Adipocyte (in vitro differentiated cells): ENCODE results near the gene OLFML2A.

Experiments used
- DNase-seq: peaks from one replicate; pipeline ENCODE4 v3.0.0-alpha.2; 2015; ENCODE audit warnings: low read depth
- H3K27me3 ChIP-seq: replicated peaks from 2 replicates; pipeline ENCODE4 v1.7.0; 2013; ENCODE audit warnings: mild to moderate bottlenecking, low read length, moderate library complexity; ENCODE audit not compliant: control insufficient read depth, insufficient read depth
- H3K36me3 ChIP-seq: 2 replicates; pipeline ENCODE4 v1.7.0; 2013; ENCODE audit warnings: low read length, mild to moderate bottlenecking, moderate library complexity; ENCODE audit not compliant: control insufficient read depth, insufficient read depth, severe bottlenecking
- H3K4me1 ChIP-seq: 2 replicates; pipeline ENCODE4 v1.7.0; 2013; ENCODE audit warnings: mild to moderate bottlenecking, low read length, moderate library complexity; ENCODE audit not compliant: control insufficient read depth, insufficient read depth
- H3K4me3 ChIP-seq: 2 replicates; pipeline ENCODE4 v1.7.0; 2013; ENCODE audit warnings: mild to moderate bottlenecking, low read length, moderate library complexity
- H3K9ac ChIP-seq: 2 replicates; pipeline ENCODE4 v1.7.0; 2013; ENCODE audit warnings: mild to moderate bottlenecking, low read length, moderate library complexity
- H3K9me3 ChIP-seq: 2 replicates; pipeline ENCODE4 v1.7.0; 2013; ENCODE audit warnings: mild to moderate bottlenecking, low read length, moderate library complexity; ENCODE audit not compliant: control insufficient read depth

The OLFML2A gene

DNA sequence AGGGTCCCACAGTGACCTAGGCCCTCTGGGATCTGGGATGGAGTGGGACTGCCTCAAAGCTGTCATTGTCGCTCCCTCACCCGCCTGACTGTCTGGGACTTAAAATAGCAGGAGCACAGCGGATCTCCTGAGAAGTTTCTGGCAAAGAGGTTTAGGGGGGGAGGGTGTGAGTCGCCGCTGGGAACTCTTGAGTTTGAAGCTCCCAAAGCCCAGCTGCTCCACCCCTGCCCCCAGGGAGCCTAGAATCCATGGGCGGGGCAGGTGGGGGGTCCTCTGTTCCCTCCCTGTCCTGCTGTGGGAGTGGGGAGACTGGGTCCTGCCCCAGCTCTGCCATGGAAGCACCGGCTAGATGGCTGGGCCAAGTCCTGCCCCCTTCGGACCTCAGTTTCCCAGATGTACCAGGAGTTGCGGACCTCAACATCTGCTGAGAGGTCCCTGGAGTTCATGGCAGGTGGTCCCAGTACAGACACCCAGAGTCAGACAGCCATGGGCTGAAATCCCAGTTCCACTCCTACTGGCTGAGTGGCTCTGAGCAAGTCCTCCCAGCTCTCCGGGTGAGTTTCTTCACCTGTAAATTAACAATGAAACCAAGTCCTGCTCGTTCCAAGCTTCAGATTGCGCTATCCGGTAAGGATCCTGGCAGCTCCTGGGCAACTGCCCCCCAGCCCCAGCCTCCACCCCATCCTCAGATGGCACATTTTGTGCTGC is 75.3 kb downstream of the OLFML2A start:
- H3K4me1 ChIP-seq: peaks cover 7% of the 10 kb centered on the region
- no peak for DNase-seq
- H3K27me3 ChIP-seq: no peaks in the 10 kb centered on the region
- H3K9ac ChIP-seq: peak overlapping the region; percentile 72
- peaks cover 9% of the 10 kb centered on the region for H3K36me3 ChIP-seq
- H3K9me3 ChIP-seq: no peaks in the 10 kb centered on the region
- peak overlapping the region; percentile 76 for H3K4me3 ChIP-seq

DNA sequence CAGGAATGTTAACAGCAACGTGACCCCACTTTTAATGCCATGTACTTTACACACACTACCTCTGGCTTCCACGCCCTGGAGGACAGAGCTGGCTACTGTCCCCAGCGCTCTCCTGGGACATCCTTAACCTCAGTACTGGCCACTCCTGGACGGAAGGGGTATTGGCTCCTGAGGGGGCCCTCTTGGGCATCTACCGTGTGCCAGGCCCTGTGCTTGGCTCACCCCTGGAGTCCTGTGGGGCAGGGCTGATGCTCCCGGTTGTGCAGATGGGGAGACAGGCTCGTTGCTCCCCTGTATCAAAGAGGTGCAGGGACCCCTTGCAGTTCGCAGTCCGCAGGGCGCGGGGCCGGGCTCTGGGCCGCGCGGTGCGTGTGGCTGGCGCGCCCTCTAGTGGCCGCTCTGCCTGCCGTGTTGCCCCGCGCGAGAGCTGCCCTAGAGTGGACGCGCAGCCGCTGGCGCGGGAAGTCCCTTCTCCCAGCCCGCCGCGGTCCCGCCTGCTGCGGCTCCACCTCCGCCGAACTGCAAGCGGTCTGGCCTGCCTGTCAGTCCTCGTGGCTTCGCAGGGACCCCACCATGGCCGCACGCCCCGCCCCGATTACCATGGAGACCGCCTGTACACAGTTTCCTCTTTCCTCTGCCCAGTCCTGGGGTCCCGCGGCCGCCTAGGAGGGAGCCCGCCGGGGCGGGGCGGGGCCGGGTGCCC is 76.0 kb downstream of the OLFML2A start, which contains the start of gene WDR38:
WDR38 (plus strand) TSS at position 632 of the 703 bp plus-strand sequence. CDS start 72 bp downstream, outside the sequence.
- DNase-seq: peak; percentile 89
- Histone ChIP-seq H3K9me3 (no peaks in the 10 kb centered on the region), H3K4me3 (peak within 1 kb of the TSS; percentile 76), H3K4me1 (peaks cover 7% of the 10 kb centered on the region), H3K36me3 (peaks cover 16% of the 10 kb centered on the region), H3K9ac (peak within 1 kb of the TSS; percentile 72), H3K27me3 (no peaks in the 10 kb centered on the region)

DNA sequence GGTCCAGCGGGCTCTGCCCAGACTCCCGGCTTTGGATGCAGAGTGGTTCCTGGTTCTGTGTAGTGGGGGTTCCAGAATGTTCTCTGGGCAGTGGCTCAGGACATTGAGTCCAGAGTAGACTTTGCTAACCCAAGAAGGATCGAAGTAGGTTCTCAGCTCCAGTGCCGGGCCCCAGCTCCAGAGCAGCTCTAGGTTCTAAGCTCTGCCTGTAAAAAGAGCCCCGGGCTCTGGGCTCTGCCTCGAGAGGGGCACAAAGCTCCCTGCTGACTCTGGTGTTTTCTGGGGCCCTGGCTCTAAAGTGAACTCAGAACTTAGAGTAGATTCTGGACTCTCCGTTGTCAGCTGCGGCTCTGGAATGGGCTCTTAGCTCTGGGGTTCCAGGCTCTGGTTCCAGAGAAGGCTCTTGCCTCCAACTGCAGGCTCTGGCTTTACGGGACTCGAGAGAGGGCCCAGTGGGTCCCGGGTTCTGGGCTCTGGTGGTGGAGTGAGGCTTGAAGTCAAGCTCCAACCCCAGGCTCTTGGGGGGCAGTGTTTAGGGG is 76.7 kb downstream of the OLFML2A start:
- Histone ChIP-seq H3K4me3 (peak overlapping the region; percentile 76), H3K27me3 (no peaks in the 10 kb centered on the region), H3K9ac (peak overlapping the region; percentile 72), H3K36me3 (peaks cover 23% of the 10 kb centered on the region), H3K9me3 (no peaks in the 10 kb centered on the region), H3K4me1 (peaks cover 7% of the 10 kb centered on the region)
- DNase-seq: no peak

DNA sequence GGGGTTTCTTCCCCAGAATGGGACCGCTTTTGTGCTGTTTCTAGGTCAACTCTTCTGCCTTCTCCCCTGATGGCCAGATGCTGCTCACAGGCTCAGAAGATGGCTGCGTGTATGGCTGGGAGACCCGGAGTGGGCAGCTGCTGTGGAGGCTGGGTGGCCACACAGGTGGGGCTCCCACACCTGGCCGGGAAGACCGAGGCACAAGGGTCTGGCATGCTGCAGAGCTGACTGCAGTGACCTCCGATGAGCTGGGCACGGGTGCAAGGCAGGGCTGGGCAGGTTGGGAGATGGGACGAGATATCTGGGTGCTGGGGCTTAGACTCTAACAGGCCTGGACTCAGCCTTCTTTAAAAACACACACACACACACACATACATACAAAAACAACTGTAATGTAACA is 77.2 kb downstream of the OLFML2A start:
- Histone ChIP-seq H3K9me3 (no peaks in the 10 kb centered on the region), H3K36me3 (peaks cover 28% of the 10 kb centered on the region), H3K4me1 (peaks cover 12% of the 10 kb centered on the region), H3K4me3 (no peak overlapping the region), H3K27me3 (no peaks in the 10 kb centered on the region), H3K9ac (no peak overlapping the region)
- DNase-seq: no peak

DNA sequence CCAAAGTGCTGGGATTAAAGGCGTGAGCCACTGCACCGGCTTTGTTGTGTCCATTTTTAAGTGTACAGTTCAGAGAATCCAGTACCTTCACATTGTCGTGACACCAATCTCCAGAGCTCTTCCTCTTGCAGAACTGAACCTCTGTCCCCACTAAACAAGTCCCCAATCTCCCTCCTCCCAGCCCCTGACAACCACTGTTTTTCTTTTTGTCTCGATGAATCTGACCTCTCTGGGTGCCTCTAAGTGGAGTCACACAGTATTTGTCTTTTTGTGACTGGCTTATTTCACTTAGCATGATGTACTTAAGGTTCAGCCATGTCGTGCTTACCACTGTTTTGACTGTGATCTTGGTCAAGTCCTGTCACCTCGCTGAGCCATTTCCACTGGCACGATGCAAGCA is 77.9 kb downstream of the OLFML2A start:
- H3K9me3 ChIP-seq: no peaks in the 10 kb centered on the region
- H3K9ac ChIP-seq: no peak overlapping the region
- H3K36me3 ChIP-seq: peaks cover 34% of the 10 kb centered on the region
- peaks cover 18% of the 10 kb centered on the region for H3K4me1 ChIP-seq
- no peak overlapping the region for H3K4me3 ChIP-seq
- DNase-seq: no peak
- no peaks in the 10 kb centered on the region for H3K27me3 ChIP-seq

DNA sequence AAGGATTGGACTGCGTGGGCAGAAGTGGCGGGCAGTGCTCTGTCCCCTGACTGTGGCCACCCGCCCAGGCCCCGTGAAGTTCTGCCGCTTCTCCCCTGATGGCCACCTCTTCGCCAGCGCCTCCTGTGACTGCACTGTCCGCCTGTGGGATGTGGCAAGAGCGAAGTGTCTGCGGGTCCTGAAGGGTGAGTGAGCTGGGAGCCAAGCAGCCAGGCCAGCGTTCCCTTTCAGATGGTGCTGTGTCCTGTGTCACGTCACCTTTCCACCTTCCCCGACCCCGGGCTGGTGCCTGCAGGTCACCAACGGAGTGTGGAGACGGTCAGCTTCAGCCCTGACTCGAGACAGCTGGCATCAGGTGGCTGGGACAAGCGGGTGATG is 78.6 kb downstream of the OLFML2A start:
- H3K9ac ChIP-seq: no peak overlapping the region
- H3K4me1 ChIP-seq: peaks cover 26% of the 10 kb centered on the region
- H3K36me3 ChIP-seq: peaks cover 42% of the 10 kb centered on the region
- H3K27me3 ChIP-seq: no peaks in the 10 kb centered on the region
- no peaks in the 10 kb centered on the region for H3K9me3 ChIP-seq
- DNase-seq: no peak
- H3K4me3 ChIP-seq: no peak overlapping the region

DNA sequence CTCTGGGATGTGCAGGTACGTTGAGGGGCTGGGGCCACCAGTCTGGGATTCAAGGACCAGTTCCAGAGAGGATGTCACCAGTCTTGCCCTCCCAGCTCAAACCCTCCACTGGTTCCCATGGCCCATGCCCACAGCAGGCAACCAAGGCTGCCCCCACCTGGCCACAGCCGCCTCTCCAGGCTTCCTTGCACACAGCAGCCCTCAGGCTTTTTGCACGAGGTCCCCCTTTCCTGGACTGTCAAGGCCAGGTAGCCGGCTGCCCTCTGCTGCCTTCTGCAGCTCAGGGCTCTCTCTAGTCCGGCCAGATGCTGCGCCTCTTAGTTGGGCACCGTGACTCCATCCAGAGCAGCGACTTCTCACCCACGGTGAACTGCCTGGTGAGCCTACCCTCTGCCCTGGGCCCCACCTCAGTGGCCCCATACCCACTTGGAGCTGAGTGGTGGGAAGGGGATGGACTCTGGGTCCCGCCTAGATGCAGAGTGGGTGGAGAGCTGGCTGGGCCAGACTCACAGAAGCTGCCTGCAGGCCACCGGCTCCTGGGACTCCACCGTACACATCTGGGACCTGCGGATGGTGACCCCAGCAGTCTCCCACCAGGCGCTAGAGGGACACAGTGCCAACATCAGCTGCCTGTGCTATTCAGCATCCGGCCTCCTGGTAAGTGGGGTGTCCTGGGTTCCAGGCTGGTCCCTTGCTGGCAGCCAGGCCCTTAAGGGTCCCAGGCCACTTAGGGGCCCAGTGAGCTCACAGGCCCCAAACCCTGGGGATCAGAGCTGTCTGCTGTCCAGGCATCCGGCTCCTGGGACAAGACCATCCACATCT is 79.2 kb downstream of the OLFML2A start:
- no peaks in the 10 kb centered on the region for H3K27me3 ChIP-seq
- peak; percentile 28 for DNase-seq
- peaks cover 32% of the 10 kb centered on the region for H3K4me1 ChIP-seq
- H3K4me3 ChIP-seq: no peak overlapping the region
- peaks cover 46% of the 10 kb centered on the region for H3K36me3 ChIP-seq
- no peak overlapping the region for H3K9ac ChIP-seq
- H3K9me3 ChIP-seq: no peaks in the 10 kb centered on the region

DNA sequence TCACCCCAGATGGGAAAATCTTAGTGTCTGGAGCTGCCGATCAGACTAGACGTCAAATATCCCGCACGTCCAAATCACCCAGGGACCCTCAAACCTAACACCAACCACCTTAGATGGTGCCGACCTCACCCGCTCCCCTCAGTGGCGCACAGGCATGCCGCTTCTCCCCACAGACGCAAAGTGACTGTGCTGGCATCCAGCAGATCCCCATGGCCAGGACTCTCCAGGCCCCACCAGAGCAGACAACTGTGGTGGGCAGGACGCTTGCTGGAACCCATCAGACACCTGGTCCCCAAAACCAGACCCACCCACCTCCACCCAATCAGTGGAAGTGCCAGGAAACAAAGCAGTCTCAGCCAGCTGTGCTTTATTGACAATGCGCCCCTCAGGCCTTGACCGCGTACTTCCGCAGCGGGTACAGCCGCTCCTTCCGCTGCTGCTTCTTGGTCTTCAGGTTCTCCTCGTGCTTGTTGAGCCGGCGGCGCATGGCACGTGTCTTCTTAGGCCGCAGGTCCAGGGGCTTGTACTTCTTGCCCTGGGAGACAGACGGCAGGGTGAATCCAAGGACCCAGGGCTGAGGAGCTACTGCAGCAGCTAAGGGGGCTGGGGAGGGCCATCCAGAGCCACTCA is 80.7 kb downstream of the OLFML2A start:
- Histone ChIP-seq H3K36me3 (peaks cover 46% of the 10 kb centered on the region), H3K9ac (no peak overlapping the region), H3K27me3 (no peaks in the 10 kb centered on the region), H3K4me1 (peaks cover 29% of the 10 kb centered on the region), H3K9me3 (no peaks in the 10 kb centered on the region), H3K4me3 (no peak overlapping the region)
- DNase-seq: no peak

DNA sequence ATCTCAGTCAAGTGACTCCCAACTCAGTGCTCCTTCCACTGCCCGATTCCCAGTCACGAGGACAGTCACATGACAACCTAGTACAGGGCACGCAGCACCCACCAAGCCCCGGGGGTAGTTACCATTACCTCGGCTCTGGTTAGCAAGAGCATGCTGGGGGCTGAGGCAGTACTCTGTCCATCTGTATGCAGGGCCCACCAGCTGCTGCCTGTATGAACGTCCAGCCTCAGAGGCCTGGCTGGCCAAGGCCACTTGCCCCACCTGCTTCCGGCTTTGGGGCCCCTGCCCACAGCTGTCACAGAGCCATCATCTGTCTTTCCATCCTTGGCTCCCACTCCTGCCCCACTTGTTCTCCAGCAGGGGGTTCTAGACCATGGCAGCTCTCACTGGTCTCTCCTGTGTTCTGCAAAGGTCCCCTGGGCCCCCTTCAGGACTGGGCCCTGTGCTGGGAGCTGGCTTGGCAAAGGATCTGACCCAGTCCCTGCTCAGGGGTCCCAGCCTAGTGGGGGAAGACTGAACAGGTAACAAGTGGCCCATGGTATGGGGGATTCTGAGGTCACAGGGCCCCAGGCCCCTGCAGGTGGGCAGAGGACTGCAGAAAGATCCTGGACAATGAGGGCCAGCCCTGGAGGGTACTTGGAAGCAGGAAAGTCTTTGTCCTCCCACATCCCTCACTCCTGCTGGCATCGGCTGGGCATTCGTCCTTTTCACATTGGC is 81.6 kb downstream of the OLFML2A start:
- H3K9ac ChIP-seq: peak overlapping the region; percentile 99
- peaks cover 27% of the 10 kb centered on the region for H3K4me1 ChIP-seq
- H3K4me3 ChIP-seq: no peak overlapping the region
- H3K36me3 ChIP-seq: peaks cover 46% of the 10 kb centered on the region
- no peak for DNase-seq
- H3K9me3 ChIP-seq: no peaks in the 10 kb centered on the region
- H3K27me3 ChIP-seq: no peaks in the 10 kb centered on the region

DNA sequence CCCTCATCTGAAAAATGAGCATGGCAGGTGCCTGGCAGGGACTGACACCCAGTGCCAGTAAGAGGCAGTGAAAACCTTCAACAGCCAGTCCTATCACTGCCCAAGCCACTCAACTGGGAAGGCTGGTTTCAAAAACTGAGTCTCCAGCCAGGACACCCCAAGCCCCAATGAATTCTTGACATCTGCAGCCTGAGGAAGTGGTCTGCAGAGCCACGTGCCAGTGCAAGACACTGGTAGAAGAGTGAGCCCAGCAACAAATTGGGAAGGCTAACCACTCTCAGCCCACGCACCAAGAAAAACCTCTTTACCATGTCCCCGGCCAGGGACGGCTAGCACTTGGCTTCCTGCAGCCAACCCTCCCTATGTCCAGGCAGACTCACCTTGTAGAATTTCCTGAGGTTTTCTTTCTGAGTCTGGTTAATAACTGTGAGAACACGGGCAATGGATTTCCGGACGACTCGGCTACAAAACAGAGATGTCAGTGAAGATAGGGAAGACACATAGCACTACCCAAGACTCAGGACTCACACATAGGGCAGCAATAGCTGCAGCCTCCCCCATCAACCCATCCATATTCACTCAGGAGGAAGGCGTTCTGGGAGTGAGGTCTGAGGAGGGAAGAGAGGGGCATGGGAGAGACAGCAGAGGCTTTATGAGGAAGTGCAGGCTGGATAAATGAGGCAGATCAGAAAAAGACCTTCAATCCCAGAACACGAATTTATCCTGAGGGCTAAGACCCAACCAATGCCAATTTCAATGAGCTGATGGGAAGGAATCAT is 83.1 kb downstream of the OLFML2A start:
- DNase-seq: no peak
- no peaks in the 10 kb centered on the region for H3K27me3 ChIP-seq
- H3K9ac ChIP-seq: peak overlapping the region; percentile 99
- peaks cover 30% of the 10 kb centered on the region for H3K4me1 ChIP-seq
- peak overlapping the region; percentile 94 for H3K4me3 ChIP-seq
- H3K9me3 ChIP-seq: no peaks in the 10 kb centered on the region
- peaks cover 46% of the 10 kb centered on the region for H3K36me3 ChIP-seq
